H1 (cell line): Measurements from ENCODE around the gene MACROD2. TPM values are rescaled to one million over a fixed set of nuclear protein-coding genes. Genes with fewer than 3 reads are reported as not detected.

Source experiments
- CTCF ChIA-PET: fragments of 300-600 bp; sonication (Branson Sonifier 250); formaldehyde crosslinking; loops from one replicate; lab custom pipeline; 2021; ENCODE audit not compliant: partially characterized antibody; lab: Charles Lee
- POLR2A ChIA-PET: fragments of 300-600 bp; sonication (Branson Sonifier 250); formaldehyde crosslinking; loops from one replicate; lab custom pipeline; 2021; ENCODE audit warnings: inconsistent platforms; ENCODE audit not compliant: partially characterized antibody; lab: Charles Lee
- DNase-seq, 2 experiments: peaks; one replicate each; pipeline versions ENCODE4 v3.0.0 to v3.0.0-alpha.2; 2010 to 2022; ENCODE audit warnings: low spot score in 2 of 2, low read depth in 1 of 2, mixed read lengths in 1 of 2
- FAIRE-seq: peaks from 2 replicates; lab custom pipeline; 2011; peaks lifted over from hg19 to GRCh38; lab: Jason Lieb, UNC
- H2AFZ ChIP-seq: 2 replicates; pipeline ENCODE4 v1.8.1; 2012; ENCODE audit warnings: low read length, inconsistent platforms
- H2AK5ac ChIP-seq: 2 replicates; pipeline ENCODE4 v1.6.1; 2013; ENCODE audit warnings: low read depth, low read length
- H2BK120ac ChIP-seq: replicated peaks from 2 replicates; pipeline ENCODE3; 2013; ENCODE audit warnings: low read depth, low read length, inconsistent platforms
- H2BK12ac ChIP-seq: 2 replicates; pipeline ENCODE4 v1.6.1; 2013; ENCODE audit warnings: low read depth, low read length
- H2BK15ac ChIP-seq: 2 replicates; pipeline ENCODE4 v1.6.1; 2013; ENCODE audit warnings: low read length
- H2BK20ac ChIP-seq: 2 replicates; pipeline ENCODE4 v1.6.1; 2013; ENCODE audit warnings: low read length
- H2BK5ac ChIP-seq: 2 replicates; pipeline ENCODE4 v1.6.1; 2013; ENCODE audit warnings: low read depth, low read length
- H3K14ac ChIP-seq: 2 replicates; pipeline ENCODE4 v1.6.1; 2013; ENCODE audit warnings: inconsistent platforms; ENCODE audit not compliant: insufficient read length
- H3K18ac ChIP-seq: 2 replicates; pipeline ENCODE4 v1.6.1; 2013; ENCODE audit warnings: low read length; ENCODE audit errors: extremely low read depth
- H3K23ac ChIP-seq: 2 replicates; pipeline ENCODE4 v1.6.1; 2013; ENCODE audit warnings: inconsistent platforms; ENCODE audit not compliant: insufficient read length
- H3K23me2 ChIP-seq: 2 replicates; pipeline ENCODE4 v1.6.1; 2013; ENCODE audit warnings: low read depth, low read length
- H3K27ac ChIP-seq: 2 replicates; pipeline ENCODE4 v1.6.1; 2011; ENCODE audit warnings: low read depth, low read length, inconsistent platforms
- H3K27me3 ChIP-seq, 4 experiments: replicated peaks in 1 of 4; 1 replicate in 1 of 4; 2 replicates in 3 of 4; pipeline versions ENCODE4 v1.6.1 to v1.8.1; 2011 to 2013; ENCODE audit warnings: low read length in 3 of 4, mild to moderate bottlenecking in 3 of 4, inconsistent platforms in 2 of 4, mixed read lengths in 2 of 4, moderate library complexity in 1 of 4; ENCODE audit not compliant: control insufficient read depth in 3 of 4, insufficient read depth in 3 of 4; ENCODE audit errors: extremely low read depth in 1 of 4
- H3K36me3 ChIP-seq, 4 experiments: 2 replicates each; pipeline versions ENCODE4 v1.6.1 to v1.8.1; 2011 to 2013; ENCODE audit warnings: mild to moderate bottlenecking in 4 of 4, low read length in 3 of 4, moderate library complexity in 2 of 4, control low read depth in 1 of 4, inconsistent platforms in 1 of 4; ENCODE audit not compliant: insufficient read depth in 4 of 4, control insufficient read depth in 2 of 4
- H3K4ac ChIP-seq: replicated peaks from 2 replicates; pipeline ENCODE3; 2013; ENCODE audit warnings: low read length, low read depth, mixed read lengths, inconsistent platforms; ENCODE audit not compliant: insufficient read length
- H3K4me1 ChIP-seq, 4 experiments: replicated peaks in 1 of 4; 1 replicate in 1 of 4; 2 replicates in 3 of 4; pipeline versions ENCODE4 v1.6.1 to v1.8.1; 2011 to 2013; ENCODE audit warnings: low read length in 3 of 4, inconsistent platforms in 2 of 4, mixed read lengths in 1 of 4; ENCODE audit not compliant: insufficient read depth in 4 of 4, control insufficient read depth in 3 of 4
- H3K4me2 ChIP-seq, 2 experiments: 2 replicates each; pipeline versions ENCODE4 v1.6.1 to v1.8.1; 2011 to 2013; ENCODE audit warnings: low read depth in 2 of 2, low read length in 2 of 2, control low read depth in 1 of 2, inconsistent platforms in 1 of 2, mild to moderate bottlenecking in 1 of 2; ENCODE audit not compliant: insufficient read depth in 1 of 2
- H3K4me3 ChIP-seq, 4 experiments: fragments of 200-600, 300-600 bp in 1 of 4; sonication (generic), shearing (Covaris generic), sonication (Bioruptor Twin) in 1 of 4; 2 replicates each; pipeline versions ENCODE4 v1.5.1 to v1.8.1; 2011 to 2016; ENCODE audit warnings: low read length in 4 of 4, low read depth in 3 of 4, control low read depth in 2 of 4, inconsistent platforms in 2 of 4, mild to moderate bottlenecking in 2 of 4, mixed read lengths in 1 of 4, moderate library complexity in 1 of 4; ENCODE audit not compliant: insufficient read depth in 2 of 4; ENCODE audit errors: extremely low read depth in 1 of 4
- H3K56ac ChIP-seq: replicated peaks from 2 replicates; pipeline ENCODE3; 2013; ENCODE audit warnings: low read depth, mild to moderate bottlenecking, mixed read lengths, low read length, inconsistent platforms; ENCODE audit not compliant: insufficient read length
- H3K79me1 ChIP-seq: 2 replicates; pipeline ENCODE4 v1.6.1; 2013; ENCODE audit warnings: low read depth, low read length, control low read depth
- H3K79me2 ChIP-seq, 2 experiments: 2 replicates each; pipeline versions ENCODE4 v1.6.1 to v1.8.1; 2012 to 2013; ENCODE audit warnings: low read length in 2 of 2, mild to moderate bottlenecking in 2 of 2, inconsistent platforms in 1 of 2; ENCODE audit not compliant: insufficient read depth in 2 of 2, control insufficient read depth in 1 of 2
- H3K9ac ChIP-seq, 4 experiments: replicated peaks in 1 of 4; 1 replicate in 1 of 4; 2 replicates in 3 of 4; pipeline versions ENCODE4 v1.6.1 to v1.8.1; 2011 to 2013; ENCODE audit warnings: low read depth in 3 of 4, low read length in 3 of 4, control low read depth in 2 of 4, mild to moderate bottlenecking in 2 of 4, moderate library complexity in 2 of 4, inconsistent platforms in 1 of 4; ENCODE audit errors: extremely low read depth in 1 of 4
- H3K9me3 ChIP-seq, 2 experiments: 2 replicates each; pipeline versions ENCODE4 v1.6.1 to v1.8.1; 2012 to 2013; ENCODE audit warnings: mild to moderate bottlenecking in 2 of 2, moderate library complexity in 2 of 2, control low read depth in 1 of 2, inconsistent platforms in 1 of 2, low read depth in 1 of 2, low read length in 1 of 2, mixed read lengths in 1 of 2; ENCODE audit not compliant: insufficient read depth in 2 of 2
- H4K20me1 ChIP-seq, 2 experiments: replicated peaks in 1 of 2; 2 replicates each; pipeline versions ENCODE3 to v1.8.1; 2011 to 2013; ENCODE audit warnings: inconsistent platforms in 2 of 2, low read length in 2 of 2, mild to moderate bottlenecking in 1 of 2; ENCODE audit not compliant: insufficient read depth in 2 of 2, control insufficient read depth in 1 of 2
- H4K5ac ChIP-seq: 2 replicates; pipeline ENCODE4 v1.6.1; 2013; ENCODE audit warnings: low read length, low read depth, mixed read lengths, inconsistent platforms; ENCODE audit not compliant: insufficient read length
- H4K8ac ChIP-seq: 2 replicates; pipeline ENCODE4 v1.8.0; 2013; ENCODE audit warnings: mild to moderate bottlenecking, moderate library complexity, low read length, inconsistent platforms; ENCODE audit not compliant: insufficient read depth; ENCODE audit errors: extremely low read depth
- H4K91ac ChIP-seq: replicated peaks from 2 replicates; pipeline ENCODE3; 2013; ENCODE audit warnings: low read length, mixed read lengths, inconsistent platforms; ENCODE audit not compliant: insufficient read length
- CHD2 ChIP-seq: IDR thresholded peaks from 2 replicates; pipeline ENCODE4 v1.6.1; 2012; ENCODE audit warnings: low read length, improper control_type of control experiment
- KDM4A ChIP-seq: IDR thresholded peaks from one replicate; pipeline ENCODE4 v1.7.1; 2012; ENCODE audit warnings: low read depth, mild to moderate bottlenecking, moderate library complexity, low read length, inconsistent platforms; ENCODE audit not compliant: severe bottlenecking
- NANOG ChIP-seq: IDR thresholded peaks from 2 replicates; pipeline ENCODE4 v1.6.1; 2011; ENCODE audit warnings: low read length, low read depth, mild to moderate bottlenecking, inconsistent platforms; ENCODE audit not compliant: insufficient read depth, poor library complexity, severe bottlenecking
- RBBP5 ChIP-seq: IDR thresholded peaks from 2 replicates; pipeline ENCODE4 v1.7.1; 2012; ENCODE audit warnings: low read depth, mild to moderate bottlenecking, inconsistent platforms, low read length, moderate library complexity, borderline replicate concordance
- SP2 ChIP-seq: IDR thresholded peaks from 2 replicates; pipeline ENCODE4 v1.6.1; 2012; ENCODE audit warnings: mild to moderate bottlenecking, low read length, inconsistent platforms
- SRF ChIP-seq: IDR thresholded peaks from 2 replicates; pipeline ENCODE4 v1.6.1; 2011; ENCODE audit warnings: mild to moderate bottlenecking, low read depth, low read length, moderate library complexity
- WGBS, 2 experiments: shearing (Covaris generic) in 1 of 2; methylation state at CpG; one replicate each; pipeline versions ENCODE4 v1.1.6 to v1.1.7; 2013 to 2015; ENCODE audit warnings: low lambda C conversion rate in 2 of 2, mixed read lengths in 2 of 2, inconsistent platforms in 1 of 2, low coverage in 1 of 2, missing lambda C conversion rate in 1 of 2; ENCODE audit not compliant: insufficient replicate concordance in 2 of 2, insufficient coverage in 1 of 2, insufficient read length in 1 of 2; ENCODE audit errors: extremely low coverage in 1 of 2, missing lambda C conversion rate in 1 of 2; 5-methylcytosine and 5-hydroxymethylcytosine counted together
- polyA plus RNA-seq, 7 experiments: library from polyadenylated mRNA; depleted of rRNA in 3 of 7; stranded (reverse) in 5 of 7; unstranded in 2 of 7; fragments of >200 nt in 5 of 7; fragments of 200-250 nt in 2 of 7; gene quantifications; 1 replicate in 5 of 7; 2 replicates in 1 of 7; 4 replicates in 1 of 7; pipeline versions ENCODE4 v1.2.1 to v1.2.3, GENCODE V29; 2011 to 2013; ENCODE audit warnings: missing spikeins in 2 of 7, mixed read lengths in 2 of 7
- total RNA-seq: library from RNA; stranded (reverse); fragmentation: NEBNext Ultra II Directional; extraction: Animal tissue kit (Norgen Biotek cat#: 25700); gene quantifications from 2 replicates; pipeline ENCODE4 v1.2.1, GENCODE V29; 2021

The MACROD2 gene
- total and polyA plus RNA-seq, 2 of the 8 experiments (the other 6 are each of a cell fraction or from before 2014, with no cell fraction given) = 0.70 to 3.9 TPM

DNA sequence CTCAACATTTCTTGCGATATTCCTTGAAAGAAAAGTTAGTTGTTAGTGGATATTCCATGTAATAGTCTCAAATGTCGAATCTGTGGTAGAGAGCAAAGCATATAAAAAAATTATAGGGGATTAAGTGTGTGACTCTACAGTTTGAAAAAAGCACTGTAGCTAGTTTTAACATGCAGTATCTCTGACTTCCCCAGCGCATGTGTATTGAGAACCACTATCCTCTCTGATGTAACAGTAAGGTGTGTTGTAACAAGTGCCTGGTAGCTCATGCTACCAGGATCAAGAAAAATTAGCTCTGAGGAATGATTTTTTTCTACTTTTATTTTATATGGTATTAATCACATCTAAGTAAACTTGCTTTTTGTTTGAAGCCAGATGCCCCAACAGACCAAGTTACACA, 1788.7 kb downstream of the MACROD2 start:
- H3K27ac ChIP-seq = no peak overlapping the region
- no peak overlapping the region for H2AFZ ChIP-seq
- H2BK12ac ChIP-seq = no peak overlapping the region
- no peaks in the 10 kb centered on the region for H3K27me3 ChIP-seq
- no peak overlapping the region for H3K4me2 ChIP-seq
- H3K79me1 ChIP-seq = no peaks in the 10 kb centered on the region
- H2BK120ac ChIP-seq = no peak overlapping the region
- H3K14ac ChIP-seq = no peak overlapping the region
- no peak overlapping the region for H2BK5ac ChIP-seq
- TF ChIP-seq RBBP5 = no peak
- TF ChIP-seq SP2 = no peak
- no peak for TF ChIP-seq CHD2
- TF ChIP-seq NANOG = no peak
- no peak for TF ChIP-seq KDM4A
- no peak for TF ChIP-seq SRF
- H3K36me3 ChIP-seq = no peaks in the 10 kb centered on the region
- H2AK5ac ChIP-seq = no peak overlapping the region
- H2BK15ac ChIP-seq = no peak overlapping the region
- H3K56ac ChIP-seq = no peak overlapping the region
- no peak overlapping the region for H3K4ac ChIP-seq
- DNase-seq = no peak
- H3K23ac ChIP-seq = no peak overlapping the region
- H2BK20ac ChIP-seq = no peak overlapping the region
- H4K5ac ChIP-seq = no peak overlapping the region
- CTCF ChIA-PET = no interaction called here
- POLR2A ChIA-PET = no interaction called here
- no peak overlapping the region for H3K9ac ChIP-seq
- H3K23me2 ChIP-seq = no peaks in the 10 kb centered on the region
- H3K9me3 ChIP-seq = no peaks in the 10 kb centered on the region
- no peaks in the 10 kb centered on the region for H4K20me1 ChIP-seq
- H3K18ac ChIP-seq = no peak overlapping the region
- WGBS, 2 experiments = 87% methylated on average over 3 of the region's 3 CpGs; no CpG with 5 or more reads in 1 of the 2 experiments
- peaks cover 0 to 10% (median 4%) of the 10 kb centered on the region in 4 experiments; a peak in 4 of 7 replicates for H3K4me1 ChIP-seq
- no peak overlapping the region for H4K91ac ChIP-seq
- H3K79me2 ChIP-seq = no peaks in the 10 kb centered on the region
- no peak overlapping the region for H3K4me3 ChIP-seq
- no peak overlapping the region for H4K8ac ChIP-seq
- FAIRE-seq = no peak
